ENCODE results near the gene BARX2. TPM values are rescaled to one million over a fixed set of nuclear protein-coding genes. Genes with fewer than 3 reads are reported as not detected.

BARX2 gene
- polyA plus RNA-seq, 1 donor from 2014 or later = not detected

DNA sequence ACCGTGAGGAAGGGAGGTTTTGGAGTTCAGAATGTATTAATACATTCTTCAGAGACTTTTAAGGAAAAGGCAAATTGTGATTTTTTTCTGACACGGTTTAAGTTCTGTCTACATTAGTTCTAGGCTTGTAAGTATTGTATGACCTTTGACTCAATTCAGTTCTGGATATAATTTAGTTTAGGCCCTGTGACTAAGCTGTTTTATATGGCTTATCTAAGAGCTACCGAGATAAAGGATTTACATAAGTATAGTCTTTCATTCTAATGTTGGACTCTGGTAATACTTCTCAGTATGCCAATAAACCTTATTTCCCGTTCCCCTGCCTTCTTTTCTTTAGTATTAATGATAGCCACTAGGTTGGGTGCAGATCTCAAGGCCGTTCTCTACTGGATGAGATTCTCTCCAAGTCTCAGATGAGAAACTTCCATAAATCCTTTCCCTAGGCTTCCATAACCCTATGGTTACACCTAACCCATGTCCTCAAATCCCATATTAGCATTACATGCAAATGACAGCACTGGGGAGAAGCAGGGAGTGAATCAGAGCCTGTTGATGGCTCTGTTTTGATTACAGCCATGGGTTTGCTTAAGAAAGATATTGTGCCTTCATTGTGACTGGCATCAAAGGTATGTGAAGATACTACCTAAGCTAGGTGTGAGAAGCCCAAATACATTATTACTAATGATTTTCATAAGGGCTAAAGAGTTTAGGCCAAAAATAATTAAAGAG is 38.7 kb downstream of the BARX2 start:
- H3K27me3 ChIP-seq (ENCODE audit: insufficient read depth, low read depth, low read length) = no peaks in the 10 kb centered on the region
- H3K4me3 ChIP-seq (ENCODE audit: low read length) = no peak overlapping the region
- H4K20me1 ChIP-seq (ENCODE audit: insufficient read depth) = no peaks in the 10 kb centered on the region
- H3K79me2 ChIP-seq (replicated peaks; ENCODE audit: insufficient read depth, low read length) = no peaks in the 10 kb centered on the region
- H3K27ac ChIP-seq (ENCODE audit: low read length) = no peak overlapping the region
- no peak overlapping the region for H3K9ac ChIP-seq (ENCODE audit: low read length)
- H3K36me3 ChIP-seq (ENCODE audit: insufficient read depth, low read length) = no peaks in the 10 kb centered on the region
- TF ChIP-seq, protein P1, sequence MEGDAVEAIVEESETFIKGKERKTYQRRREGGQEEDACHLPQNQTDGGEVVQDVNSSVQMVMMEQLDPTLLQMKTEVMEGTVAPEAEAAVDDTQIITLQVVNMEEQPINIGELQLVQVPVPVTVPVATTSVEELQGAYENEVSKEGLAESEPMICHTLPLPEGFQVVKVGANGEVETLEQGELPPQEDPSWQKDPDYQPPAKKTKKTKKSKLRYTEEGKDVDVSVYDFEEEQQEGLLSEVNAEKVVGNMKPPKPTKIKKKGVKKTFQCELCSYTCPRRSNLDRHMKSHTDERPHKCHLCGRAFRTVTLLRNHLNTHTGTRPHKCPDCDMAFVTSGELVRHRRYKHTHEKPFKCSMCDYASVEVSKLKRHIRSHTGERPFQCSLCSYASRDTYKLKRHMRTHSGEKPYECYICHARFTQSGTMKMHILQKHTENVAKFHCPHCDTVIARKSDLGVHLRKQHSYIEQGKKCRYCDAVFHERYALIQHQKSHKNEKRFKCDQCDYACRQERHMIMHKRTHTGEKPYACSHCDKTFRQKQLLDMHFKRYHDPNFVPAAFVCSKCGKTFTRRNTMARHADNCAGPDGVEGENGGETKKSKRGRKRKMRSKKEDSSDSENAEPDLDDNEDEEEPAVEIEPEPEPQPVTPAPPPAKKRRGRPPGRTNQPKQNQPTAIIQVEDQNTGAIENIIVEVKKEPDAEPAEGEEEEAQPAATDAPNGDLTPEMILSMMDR (IDR thresholded peaks at IDR 0.05; ENCODE audit: poor library complexity, severe bottlenecking) = no peak
- no peak for TF ChIP-seq POLR2AphosphoS5 (IDR thresholded peaks at IDR 0.05)
- TF ChIP-seq MXI1 (conservative IDR thresholded peaks at IDR 0.05; ENCODE audit: poor library complexity, severe bottlenecking) = no peak
- TF ChIP-seq EZH2 (IDR thresholded peaks at IDR 0.05; ENCODE audit: borderline replicate concordance, insufficient read depth, low read length, poor library complexity, severe bottlenecking) = no peak
- TF ChIP-seq, protein P2, sequence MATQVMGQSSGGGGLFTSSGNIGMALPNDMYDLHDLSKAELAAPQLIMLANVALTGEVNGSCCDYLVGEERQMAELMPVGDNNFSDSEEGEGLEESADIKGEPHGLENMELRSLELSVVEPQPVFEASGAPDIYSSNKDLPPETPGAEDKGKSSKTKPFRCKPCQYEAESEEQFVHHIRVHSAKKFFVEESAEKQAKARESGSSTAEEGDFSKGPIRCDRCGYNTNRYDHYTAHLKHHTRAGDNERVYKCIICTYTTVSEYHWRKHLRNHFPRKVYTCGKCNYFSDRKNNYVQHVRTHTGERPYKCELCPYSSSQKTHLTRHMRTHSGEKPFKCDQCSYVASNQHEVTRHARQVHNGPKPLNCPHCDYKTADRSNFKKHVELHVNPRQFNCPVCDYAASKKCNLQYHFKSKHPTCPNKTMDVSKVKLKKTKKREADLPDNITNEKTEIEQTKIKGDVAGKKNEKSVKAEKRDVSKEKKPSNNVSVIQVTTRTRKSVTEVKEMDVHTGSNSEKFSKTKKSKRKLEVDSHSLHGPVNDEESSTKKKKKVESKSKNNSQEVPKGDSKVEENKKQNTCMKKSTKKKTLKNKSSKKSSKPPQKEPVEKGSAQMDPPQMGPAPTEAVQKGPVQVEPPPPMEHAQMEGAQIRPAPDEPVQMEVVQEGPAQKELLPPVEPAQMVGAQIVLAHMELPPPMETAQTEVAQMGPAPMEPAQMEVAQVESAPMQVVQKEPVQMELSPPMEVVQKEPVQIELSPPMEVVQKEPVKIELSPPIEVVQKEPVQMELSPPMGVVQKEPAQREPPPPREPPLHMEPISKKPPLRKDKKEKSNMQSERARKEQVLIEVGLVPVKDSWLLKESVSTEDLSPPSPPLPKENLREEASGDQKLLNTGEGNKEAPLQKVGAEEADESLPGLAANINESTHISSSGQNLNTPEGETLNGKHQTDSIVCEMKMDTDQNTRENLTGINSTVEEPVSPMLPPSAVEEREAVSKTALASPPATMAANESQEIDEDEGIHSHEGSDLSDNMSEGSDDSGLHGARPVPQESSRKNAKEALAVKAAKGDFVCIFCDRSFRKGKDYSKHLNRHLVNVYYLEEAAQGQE (IDR thresholded peaks at IDR 0.05; ENCODE audit: borderline replicate concordance) = no peak
- no peak for TF ChIP-seq TAF1 (IDR thresholded peaks at IDR 0.05; ENCODE audit: low read depth)
- no peak for TF ChIP-seq SMC3 (conservative IDR thresholded peaks at IDR 0.05; ENCODE audit: poor library complexity)
- no peak for TF ChIP-seq RAD21 (conservative IDR thresholded peaks at IDR 0.05)
- TF ChIP-seq EP300 (conservative IDR thresholded peaks at IDR 0.05; ENCODE audit: poor library complexity, severe bottlenecking) = no peak
- H3K9me3 ChIP-seq (ENCODE audit: low read length) = no peaks in the 10 kb centered on the region
- no peak overlapping the region for H3K4me2 ChIP-seq (ENCODE audit: low read length)
- H3F3A ChIP-seq (ENCODE audit: insufficient read depth, low read length, poor library complexity, severe bottlenecking) = no peaks in the 10 kb centered on the region
- no peak overlapping the region for H2AFZ ChIP-seq (ENCODE audit: low read depth, low read length)
- no peaks in the 10 kb centered on the region for H3K9me2 ChIP-seq (ENCODE audit: insufficient read depth, low read length)

DNA sequence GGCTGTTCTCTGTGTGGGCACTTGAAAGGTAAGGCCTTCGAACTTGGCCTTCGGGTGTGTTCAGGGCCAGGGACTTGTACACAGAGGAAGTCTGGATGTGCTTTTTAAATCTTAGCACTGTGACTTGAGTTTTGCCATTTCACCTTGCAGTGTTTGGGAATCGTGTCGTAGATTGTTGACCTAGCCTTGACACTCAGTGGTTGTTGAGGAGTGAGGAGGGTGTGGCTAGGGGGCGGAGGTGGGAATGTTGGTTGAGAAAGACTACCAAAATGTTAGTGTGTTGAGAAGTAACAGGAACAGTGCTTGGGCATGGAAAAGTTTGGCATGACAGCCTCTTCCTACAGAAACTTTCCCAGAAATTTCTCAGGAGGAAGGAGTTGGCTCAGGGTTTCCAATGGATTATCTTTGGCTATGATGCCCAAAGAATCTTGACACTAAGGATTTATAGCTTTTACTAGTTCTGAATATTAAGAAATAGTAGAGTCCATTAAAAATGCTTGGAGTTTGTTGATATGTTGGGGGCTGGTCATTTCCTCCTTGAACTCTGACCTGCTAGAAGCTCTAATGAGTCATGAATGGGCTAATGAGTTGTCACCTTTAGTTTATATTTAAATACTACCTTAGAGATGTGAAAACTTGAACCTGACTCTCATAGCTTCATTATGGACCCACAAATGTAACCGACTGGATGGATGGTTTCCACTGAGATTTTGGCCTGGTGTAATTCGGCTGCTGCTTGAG is 40.6 kb downstream of the BARX2 start:
- H3K36me3 ChIP-seq (ENCODE audit: insufficient read depth, low read length) = no peaks in the 10 kb centered on the region
- H2AFZ ChIP-seq (ENCODE audit: low read depth, low read length) = no peak overlapping the region
- no peak for TF ChIP-seq TAF1 (IDR thresholded peaks at IDR 0.05; ENCODE audit: low read depth)
- no peak for TF ChIP-seq EP300 (conservative IDR thresholded peaks at IDR 0.05; ENCODE audit: poor library complexity, severe bottlenecking)
- no peak overlapping the region for H3K4me3 ChIP-seq (ENCODE audit: low read length)
- no peaks in the 10 kb centered on the region for H3K27me3 ChIP-seq (ENCODE audit: insufficient read depth, low read depth, low read length)
- H3F3A ChIP-seq (ENCODE audit: insufficient read depth, low read length, poor library complexity, severe bottlenecking) = no peaks in the 10 kb centered on the region
- no peak overlapping the region for H3K4me2 ChIP-seq (ENCODE audit: low read length)
- H3K9ac ChIP-seq (ENCODE audit: low read length) = no peak overlapping the region
- H3K9me3 ChIP-seq (ENCODE audit: low read length) = no peaks in the 10 kb centered on the region
- no peaks in the 10 kb centered on the region for H3K9me2 ChIP-seq (ENCODE audit: insufficient read depth, low read length)
- no peaks in the 10 kb centered on the region for H4K20me1 ChIP-seq (ENCODE audit: insufficient read depth)
- no peaks in the 10 kb centered on the region for H3K79me2 ChIP-seq (replicated peaks; ENCODE audit: insufficient read depth, low read length)
- H3K27ac ChIP-seq (ENCODE audit: low read length) = no peak overlapping the region

Measured in neural cell (in vitro differentiated cells).